Measurements from ENCODE around the gene RHBDL3. TPM values are rescaled to one million over a fixed set of nuclear protein-coding genes. Genes with fewer than 3 reads are reported as not detected.

Gene RHBDL3
- total RNA-seq, 2 donors from 2014 or later, result 0.63 TPM; not detected in 1

DNA sequence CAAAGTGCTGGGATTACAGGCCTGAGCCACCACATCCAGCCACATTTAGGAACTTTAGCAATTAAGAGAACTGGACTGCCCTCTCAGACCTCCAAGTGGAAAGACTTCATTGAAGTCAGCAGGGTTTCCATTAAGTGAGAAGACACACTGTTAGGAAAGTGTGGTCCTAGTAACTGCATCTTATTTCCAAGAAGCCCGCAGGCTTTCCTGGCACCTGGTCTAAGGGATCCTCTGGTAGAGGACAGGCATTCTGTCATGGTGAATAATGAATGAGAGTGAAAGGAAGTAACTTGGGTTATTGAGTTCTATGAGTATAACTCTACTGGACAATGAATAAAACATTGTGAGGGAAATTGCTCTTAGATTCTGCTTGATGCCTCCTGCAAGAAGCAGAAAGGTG is 62.3 kb downstream of the RHBDL3 start:
- ATAC-seq (ENCODE audit: insufficient number of reproducible peaks, low FRiP score, low read depth), result no peak
- no peak for DNase-seq (ENCODE audit: low spot score)

DNA sequence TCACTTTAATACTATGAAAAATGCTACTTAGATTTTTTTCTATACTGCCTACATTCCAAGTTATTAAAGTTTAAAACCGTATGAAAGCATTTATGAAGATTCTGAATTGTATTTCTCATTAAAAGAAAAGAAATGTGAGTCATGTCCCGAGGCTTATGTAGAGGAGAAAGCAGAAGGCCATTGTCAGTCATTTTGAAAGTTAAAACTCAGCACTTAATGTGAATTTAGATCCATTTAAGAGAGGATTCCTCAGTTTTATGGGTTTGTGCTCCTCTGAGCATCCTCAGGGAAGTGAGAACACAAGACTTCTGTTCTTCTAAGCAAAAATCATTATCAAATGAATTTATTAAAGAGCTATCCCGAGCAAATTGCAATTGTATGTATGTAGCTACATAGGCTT is 64.5 kb downstream of the RHBDL3 start:
- no peak for ATAC-seq (ENCODE audit: insufficient number of reproducible peaks, low FRiP score, low read depth)
- TF ChIP-seq, protein P1, sequence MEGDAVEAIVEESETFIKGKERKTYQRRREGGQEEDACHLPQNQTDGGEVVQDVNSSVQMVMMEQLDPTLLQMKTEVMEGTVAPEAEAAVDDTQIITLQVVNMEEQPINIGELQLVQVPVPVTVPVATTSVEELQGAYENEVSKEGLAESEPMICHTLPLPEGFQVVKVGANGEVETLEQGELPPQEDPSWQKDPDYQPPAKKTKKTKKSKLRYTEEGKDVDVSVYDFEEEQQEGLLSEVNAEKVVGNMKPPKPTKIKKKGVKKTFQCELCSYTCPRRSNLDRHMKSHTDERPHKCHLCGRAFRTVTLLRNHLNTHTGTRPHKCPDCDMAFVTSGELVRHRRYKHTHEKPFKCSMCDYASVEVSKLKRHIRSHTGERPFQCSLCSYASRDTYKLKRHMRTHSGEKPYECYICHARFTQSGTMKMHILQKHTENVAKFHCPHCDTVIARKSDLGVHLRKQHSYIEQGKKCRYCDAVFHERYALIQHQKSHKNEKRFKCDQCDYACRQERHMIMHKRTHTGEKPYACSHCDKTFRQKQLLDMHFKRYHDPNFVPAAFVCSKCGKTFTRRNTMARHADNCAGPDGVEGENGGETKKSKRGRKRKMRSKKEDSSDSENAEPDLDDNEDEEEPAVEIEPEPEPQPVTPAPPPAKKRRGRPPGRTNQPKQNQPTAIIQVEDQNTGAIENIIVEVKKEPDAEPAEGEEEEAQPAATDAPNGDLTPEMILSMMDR (IDR thresholded peaks at IDR 0.05), result no peak

More for the DNA sequence above, 62.3 kb downstream of the RHBDL3 start:
- Histone ChIP-seq H3K27ac (no peak overlapping the region), H3K27me3 (replicated peaks; ENCODE audit: insufficient read depth) (no peaks in the 10 kb centered on the region), H3K4me3 (no peak overlapping the region), H3K9me3 (no peaks in the 10 kb centered on the region), H3K36me3 (no peaks in the 10 kb centered on the region), H3K4me1 (ENCODE audit: control insufficient read depth in 1 of 2, low read depth in 2 of 2) (peaks cover 0 to 4% of the 10 kb centered on the region in 2 donors)
- TF ChIP-seq, protein P1 (IDR thresholded peaks at IDR 0.05), result no peak

DNA sequence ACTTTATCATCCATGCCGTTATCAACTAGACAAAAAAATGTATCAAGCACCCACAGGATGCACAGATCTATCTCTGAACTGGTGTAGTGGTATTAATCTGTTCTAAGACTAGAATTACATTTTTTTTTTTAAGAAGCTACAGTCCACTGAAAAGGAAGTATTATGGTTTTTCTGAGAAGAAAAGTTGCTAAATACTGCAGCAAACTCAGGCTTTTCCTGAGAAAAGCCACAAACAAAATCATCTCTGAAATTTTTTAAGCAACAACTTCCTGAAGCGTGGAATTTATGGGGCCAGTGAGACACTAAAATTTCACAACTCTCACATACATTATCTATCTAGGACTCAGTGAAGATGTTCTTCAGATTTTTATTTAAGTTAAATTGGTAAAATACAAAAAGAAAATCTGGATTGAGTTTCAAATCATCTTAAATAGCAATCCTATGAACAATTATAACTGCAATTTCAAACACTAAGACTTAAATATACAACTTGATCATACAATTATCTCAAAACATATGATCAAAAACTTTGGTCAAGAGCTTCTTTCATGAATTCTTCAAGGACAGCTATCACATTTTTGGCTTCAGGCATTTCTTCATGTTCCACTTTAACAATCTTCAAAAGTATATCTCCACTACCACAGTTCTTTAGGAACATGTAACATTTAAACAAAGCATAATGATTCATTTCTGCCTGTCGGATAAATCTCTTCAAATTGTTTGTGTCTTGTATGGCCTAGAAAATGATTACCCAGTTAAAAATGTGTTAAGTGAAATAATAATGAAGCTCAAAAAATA is 65.8 kb downstream of the RHBDL3 start:
- H3K27ac ChIP-seq, result no peak overlapping the region
- no peak for ATAC-seq (ENCODE audit: insufficient number of reproducible peaks, low FRiP score, low read depth)
- no peaks in the 10 kb centered on the region for H3K4me1 ChIP-seq (ENCODE audit: control insufficient read depth in 1 of 2, low read depth in 2 of 2)
- no peaks in the 10 kb centered on the region for H3K9me3 ChIP-seq
- DNase-seq (ENCODE audit: low spot score), result no peak
- H3K4me3 ChIP-seq, result no peak overlapping the region
- peaks cover 16% of the 10 kb centered on the region for H3K36me3 ChIP-seq
- no peaks in the 10 kb centered on the region for H3K27me3 ChIP-seq (replicated peaks; ENCODE audit: insufficient read depth)
- TF ChIP-seq, protein P1 (IDR thresholded peaks at IDR 0.05), result no peak

More for the DNA sequence above, 64.5 kb downstream of the RHBDL3 start:
- H3K4me3 ChIP-seq, result no peak overlapping the region
- no peaks in the 10 kb centered on the region for H3K27me3 ChIP-seq (replicated peaks; ENCODE audit: insufficient read depth)
- H3K36me3 ChIP-seq, result peaks cover 9% of the 10 kb centered on the region
- no peak overlapping the region for H3K27ac ChIP-seq
- no peak for DNase-seq (ENCODE audit: low spot score)
- no peaks in the 10 kb centered on the region for H3K4me1 ChIP-seq (ENCODE audit: control insufficient read depth in 1 of 2, low read depth in 2 of 2)
- no peaks in the 10 kb centered on the region for H3K9me3 ChIP-seq

DNA sequence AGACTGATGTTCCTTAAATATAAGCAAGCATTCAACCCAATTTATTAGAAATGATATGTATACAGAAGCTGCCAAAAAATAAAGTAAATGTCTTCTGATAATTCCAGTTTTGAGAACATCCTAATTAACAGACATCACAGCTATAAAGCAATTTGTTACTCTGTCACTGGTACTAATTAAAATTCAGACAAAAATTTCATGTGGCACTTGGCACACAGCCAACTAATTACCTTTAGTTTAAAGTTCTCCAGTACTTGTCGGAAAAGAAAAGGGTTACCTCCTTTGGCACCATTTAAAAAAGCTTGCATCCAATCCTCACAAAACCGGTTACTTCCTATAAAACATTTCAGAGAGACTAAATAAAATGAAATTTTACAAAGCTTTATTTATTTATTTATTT is 67.6 kb downstream of the RHBDL3 start:
- no peak for DNase-seq (ENCODE audit: low spot score)
- Histone ChIP-seq H3K27ac (no peak overlapping the region), H3K4me1 (ENCODE audit: control insufficient read depth in 1 of 2, low read depth in 2 of 2) (no peaks in the 10 kb centered on the region), H3K9me3 (no peaks in the 10 kb centered on the region), H3K4me3 (no peak overlapping the region), H3K27me3 (replicated peaks; ENCODE audit: insufficient read depth) (no peaks in the 10 kb centered on the region), H3K36me3 (peaks cover 22% of the 10 kb centered on the region)
- TF ChIP-seq, protein P1 (IDR thresholded peaks at IDR 0.05), result no peak
- no peak for ATAC-seq (ENCODE audit: insufficient number of reproducible peaks, low FRiP score, low read depth)

DNA sequence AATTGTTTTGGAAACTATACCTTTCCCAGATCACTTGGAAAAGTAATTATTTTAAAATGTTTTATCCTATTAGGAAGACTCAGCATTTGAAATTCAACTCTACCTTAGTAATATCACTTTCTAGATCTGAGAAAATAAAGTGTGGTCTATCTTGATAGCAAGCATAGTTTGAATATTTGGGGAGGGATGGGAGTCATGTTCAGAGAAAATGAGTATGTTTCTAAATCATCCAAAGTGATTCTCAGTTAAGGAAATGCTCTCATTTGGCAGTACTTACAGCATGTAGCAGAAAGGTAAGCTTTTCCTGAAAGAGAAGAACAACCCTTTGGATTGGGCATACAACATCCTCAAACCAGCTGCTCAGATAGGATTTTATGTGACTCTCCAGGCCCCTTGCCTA is 69.4 kb downstream of the RHBDL3 start:
- H3K9me3 ChIP-seq, result no peaks in the 10 kb centered on the region
- DNase-seq (ENCODE audit: low spot score) (no peak), ATAC-seq (ENCODE audit: insufficient number of reproducible peaks, low FRiP score, low read depth) (no peak)
- peaks cover 22% of the 10 kb centered on the region for H3K36me3 ChIP-seq
- H3K4me3 ChIP-seq, result no peak overlapping the region
- TF ChIP-seq, protein P1 (IDR thresholded peaks at IDR 0.05), result no peak
- no peaks in the 10 kb centered on the region for H3K4me1 ChIP-seq (ENCODE audit: control insufficient read depth in 1 of 2, low read depth in 2 of 2)
- H3K27ac ChIP-seq, result no peak overlapping the region
- H3K27me3 ChIP-seq (replicated peaks; ENCODE audit: insufficient read depth), result no peaks in the 10 kb centered on the region
